ENCODE measurements around the gene BACE2. TPM values are rescaled to one million over a fixed set of nuclear protein-coding genes. Genes with fewer than 3 reads are reported as not detected.

The BACE2 gene
- total RNA-seq (14.3 and 18.4 TPM in 2 replicates), polyA plus RNA-seq (28.8 and 40.8 TPM in 2 replicates), polyA minus RNA-seq (36.2 and 59.2 TPM in 2 replicates)
- total RNA-seq (2013) = 58.8 TPM

- Histone ChIP-seq H3K79me2 (ENCODE audit: control insufficient read depth, insufficient read depth, low read length) (peaks cover 6% of the 10 kb centered on the region), H3K27me3 (replicated peaks in 1 of 4; ENCODE audit: control extremely low read depth in 1 of 4, control insufficient read depth in 3 of 4, insufficient read depth in 4 of 4, low read length in 3 of 4) (no peaks in the 10 kb centered on the region), H3K4me2 (replicated peaks; ENCODE audit: low read depth, low read length, poor library complexity, severe bottlenecking) (peak within 1 kb of the TSS; percentile 94), H4K20me1 (ENCODE audit: control insufficient read depth, insufficient read depth, low read length, poor library complexity, severe bottlenecking) (peaks cover 5% of the 10 kb centered on the region), H3K4me1 (ENCODE audit: control insufficient read depth in 2 of 2, insufficient read depth in 2 of 2, low read length in 2 of 2) (peaks cover 17 to 19% of the 10 kb centered on the region in 2 donors), H3K27ac (ENCODE audit: low read length in 2 of 2) (peak within 1 kb of the TSS in 1 of 2 donors; percentile 67), H3K9ac (ENCODE audit: low read length) (peak within 1 kb of the TSS; percentile 91), H3K36me3 (replicated peaks in 1 of 2; ENCODE audit: control extremely low read depth in 1 of 2, control insufficient read depth in 1 of 2, extremely low read depth in 1 of 2, insufficient read depth in 2 of 2, low read length in 1 of 2) (no peaks in the 10 kb centered on the region), H3K4me3 (ENCODE audit: control extremely low read depth in 1 of 5, extremely low read depth in 1 of 5, insufficient read depth in 1 of 5, low read depth in 2 of 5, low read length in 4 of 5) (peak within 1 kb of the TSS in 4 of 5 experiments; percentile 66 to 87 (median 75)), H3K9me3 (ENCODE audit: control extremely low read depth in 1 of 3, control insufficient read depth in 2 of 3, insufficient read depth in 1 of 3, low read length in 2 of 3) (no peaks in the 10 kb centered on the region), H2AFZ (ENCODE audit: insufficient read depth, low read depth, low read length, poor library complexity, severe bottlenecking) (peak within 1 kb of the TSS; percentile 97)
- H3K4me1 Mint-ChIP-seq = peaks cover 26% of the 10 kb centered on the region
- CTCF ChIA-PET = interaction anchor here (1.8 to 6.7 kb wide), 5 partner anchors 10 to 116 kb away, joined by 10 to 50 read pairs (median 12); no protein-coding TSS in a partner anchor
- H3K27ac Mint-ChIP-seq = peak within 1 kb of the TSS; percentile 87
- no peaks in the 10 kb centered on the region for H3K9me3 Mint-ChIP-seq (ENCODE audit: insufficient read depth)
- H3K4me3 Mint-ChIP-seq = peak within 1 kb of the TSS; percentile 93
- no peak for TF ChIP-seq EZH2 (IDR thresholded peaks at IDR 0.05; ENCODE audit: borderline replicate concordance, insufficient read depth, low read depth, low read length, poor library complexity, severe bottlenecking)
- TF ChIP-seq CTCF (IDR thresholded peaks at IDR 0.05) = peak; percentile 73
- intact Hi-C loops (cut with micrococcal nuclease) = loop anchor here (1.0 to 5.0 kb wide), 2 partner anchors 195 to 259 kb away; partner anchors contain the start of genes MX1 and MX2
- DNase-seq = peak; percentile 85
- peaks cover 8% of the 10 kb centered on the region for H3K27me3 Mint-ChIP-seq
- POLR2A ChIA-PET = interaction anchor here (0.7 kb wide), 2 partner anchors 65 to 1613 kb away, joined by 3 to 4 read pairs; no protein-coding TSS in a partner anchor
- peak; percentile 87 for ATAC-seq (ENCODE audit: low read depth)
- WGBS (ENCODE audit: insufficient coverage) = under 1% methylated on average over 108 of the region's 111 CpGs
These were observed at the start of gene BACE2 for GRCh38 chr21:41167348-41168342. Gene BACE2 (plus strand): TSS chr21:41168160. CDS start chr21:41168264, 104 bp downstream.
